ENCODE results near the gene TMEM203. TPM values are rescaled to one million over a fixed set of nuclear protein-coding genes. Genes with fewer than 3 reads are reported as not detected.

TMEM203 gene
- total RNA-seq, 1 experiment from 2014 or later, result 35.5 TPM

DNA sequence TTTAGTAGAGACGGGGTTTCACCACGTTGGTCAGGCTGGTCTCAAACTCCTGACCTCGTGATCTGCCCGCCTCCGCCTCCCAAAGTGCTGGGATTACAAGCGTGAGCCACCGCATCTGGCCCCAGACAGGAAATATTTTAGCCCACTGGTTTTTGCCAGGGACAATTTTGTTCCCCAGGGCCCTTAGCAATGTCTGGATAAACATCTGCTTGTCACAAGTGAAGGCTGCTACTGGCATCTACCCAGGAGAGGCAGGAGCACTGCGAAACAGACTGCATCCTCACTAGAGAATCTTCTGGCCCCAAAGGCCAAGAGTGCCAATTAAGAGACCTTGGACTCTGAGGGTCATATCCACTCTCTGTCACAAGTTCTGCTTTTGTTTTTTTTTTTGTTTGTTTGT lies 2.5 kb downstream of the TMEM203 start:
- peaks cover 8% of the 10 kb centered on the region for H3K23me2 ChIP-seq (ENCODE audit: insufficient read length, low read depth, low read length, poor library complexity, severe bottlenecking)
- no peaks in the 10 kb centered on the region for H3K27me3 ChIP-seq (ENCODE audit: insufficient read depth, low read length)
- no peak overlapping the region for H3K4me2 ChIP-seq (ENCODE audit: insufficient read depth, insufficient read length, low read length)
- H3K27ac Mint-ChIP-seq, result no peak overlapping the region
- H2BK5ac ChIP-seq (ENCODE audit: insufficient read length, low read length), result no peak overlapping the region
- TF ChIP-seq, protein P1, sequence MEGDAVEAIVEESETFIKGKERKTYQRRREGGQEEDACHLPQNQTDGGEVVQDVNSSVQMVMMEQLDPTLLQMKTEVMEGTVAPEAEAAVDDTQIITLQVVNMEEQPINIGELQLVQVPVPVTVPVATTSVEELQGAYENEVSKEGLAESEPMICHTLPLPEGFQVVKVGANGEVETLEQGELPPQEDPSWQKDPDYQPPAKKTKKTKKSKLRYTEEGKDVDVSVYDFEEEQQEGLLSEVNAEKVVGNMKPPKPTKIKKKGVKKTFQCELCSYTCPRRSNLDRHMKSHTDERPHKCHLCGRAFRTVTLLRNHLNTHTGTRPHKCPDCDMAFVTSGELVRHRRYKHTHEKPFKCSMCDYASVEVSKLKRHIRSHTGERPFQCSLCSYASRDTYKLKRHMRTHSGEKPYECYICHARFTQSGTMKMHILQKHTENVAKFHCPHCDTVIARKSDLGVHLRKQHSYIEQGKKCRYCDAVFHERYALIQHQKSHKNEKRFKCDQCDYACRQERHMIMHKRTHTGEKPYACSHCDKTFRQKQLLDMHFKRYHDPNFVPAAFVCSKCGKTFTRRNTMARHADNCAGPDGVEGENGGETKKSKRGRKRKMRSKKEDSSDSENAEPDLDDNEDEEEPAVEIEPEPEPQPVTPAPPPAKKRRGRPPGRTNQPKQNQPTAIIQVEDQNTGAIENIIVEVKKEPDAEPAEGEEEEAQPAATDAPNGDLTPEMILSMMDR (conservative IDR thresholded peaks at IDR 0.05), result no peak
- no peak overlapping the region for H4K5ac ChIP-seq (ENCODE audit: insufficient read length, low read depth, low read length)
- H3K9ac ChIP-seq (ENCODE audit: extremely low read depth, insufficient read length, low read length), result no peak overlapping the region
- peaks cover 2% of the 10 kb centered on the region; the same call in 1 of the 2 replicates for H3K27me3 Mint-ChIP-seq (ENCODE audit: low read depth)
- H4K20me1 ChIP-seq (ENCODE audit: control insufficient read depth, insufficient read depth, insufficient read length), result no peaks in the 10 kb centered on the region
- no peak overlapping the region for H4K91ac ChIP-seq (ENCODE audit: insufficient read length, low read depth, low read length)
- peak overlapping the region in 1 of 2 experiments; percentile 42; a peak in 3 of 5 replicates for H3K4me3 Mint-ChIP-seq
- H2BK15ac ChIP-seq (ENCODE audit: low read depth, low read length), result no peak overlapping the region
- no peak overlapping the region for H3K18ac ChIP-seq (ENCODE audit: insufficient read length, low read depth, low read length)
- no peaks in the 10 kb centered on the region; the same call in 1 of the 2 replicates for H3K4me1 ChIP-seq (ENCODE audit: insufficient read depth, low read length)
- no peak overlapping the region for H3K4ac ChIP-seq (ENCODE audit: low read depth, low read length)
- no peak overlapping the region for H2BK120ac ChIP-seq (ENCODE audit: low read depth, low read length, poor library complexity, severe bottlenecking)
- H4K8ac ChIP-seq (replicated peaks; ENCODE audit: insufficient read length, low read depth, low read length), result no peak overlapping the region
- H2AFZ ChIP-seq (ENCODE audit: low read length), result no peak overlapping the region
- H3K4me1 Mint-ChIP-seq, result peaks cover 25 to 41% of the 10 kb centered on the region in 2 experiments
- DNase-seq, result no peak
- H3K23ac ChIP-seq (ENCODE audit: insufficient read length, low read depth, low read length), result no peak overlapping the region
- no peak overlapping the region for H3K56ac ChIP-seq (ENCODE audit: insufficient read length, low read depth, low read length)
- no peak overlapping the region for H2BK20ac ChIP-seq (ENCODE audit: low read depth, low read length, poor library complexity, severe bottlenecking)
- no peak overlapping the region for H3T11ph ChIP-seq (ENCODE audit: low read length)
- H3K9me3 ChIP-seq (ENCODE audit: control insufficient read depth, low read depth, low read length), result no peaks in the 10 kb centered on the region
- H2AK5ac ChIP-seq (ENCODE audit: insufficient read length, low read length), result no peak overlapping the region
- H2BK12ac ChIP-seq (ENCODE audit: insufficient read length, low read depth, low read length), result no peak overlapping the region
- no CpG with 5 or more reads among the region's 8 CpGs for WGBS (ENCODE audit: extremely low coverage, insufficient read length, low lambda C conversion rate)
- H3K36me3 Mint-ChIP-seq (ENCODE audit: insufficient read depth in 1 of 3, low read depth in 3 of 3), result peaks cover 6 to 20% (median 13%) of the 10 kb centered on the region in 3 experiments
- peaks cover 23% of the 10 kb centered on the region for H3K79me1 ChIP-seq (ENCODE audit: insufficient read depth, low read depth, low read length, poor library complexity, severe bottlenecking)
- H3K27ac ChIP-seq (ENCODE audit: insufficient read length, low read depth, low read length), result no peak overlapping the region
- H3K14ac ChIP-seq (ENCODE audit: insufficient read depth, low read length), result no peak overlapping the region
- H3K9me3 Mint-ChIP-seq, result no peaks in the 10 kb centered on the region
- peaks cover 13% of the 10 kb centered on the region; the same call in 1 of the 2 replicates for H3K79me2 ChIP-seq (ENCODE audit: insufficient read depth, low read length)
